Measurements from ENCODE around the gene COL9A3.

- TF ChIP-seq POLR2A (IDR thresholded peaks at IDR 0.05; ENCODE audit: low read depth, low read length), result no peak
- no peak for TF ChIP-seq TAF1 (IDR thresholded peaks at IDR 0.05; ENCODE audit: low read depth, low read length)
- no peak for TF ChIP-seq SPI1 (IDR thresholded peaks at IDR 0.05; ENCODE audit: low read depth, low read length)
- no peak for TF ChIP-seq POLR2AphosphoS5 (IDR thresholded peaks at IDR 0.05; ENCODE audit: low read depth, low read length)
Measured at GRCh38 chr20:62834967-62835730, 18.3 kb downstream of the COL9A3 start.

Measured in GM12891 (cell line).